ENCODE data around the gene ADARB1. TPM values are rescaled to one million over a fixed set of nuclear protein-coding genes. Genes with fewer than 3 reads are reported as not detected.

ADARB1 gene
- total and polyA plus RNA-seq, 2 of the 8 experiments (the other 6 are each of a cell fraction or from before 2014, with no cell fraction given): 4.7 to 14.9 TPM

- TF ChIP-seq POLR2A (IDR thresholded peaks at IDR 0.05; ENCODE audit: control extremely low read depth in 1 of 2, low read depth in 2 of 2, low read length in 2 of 2) (no peak), TAF7 (optimal IDR thresholded peaks at IDR 0.05; ENCODE audit: borderline replicate concordance, low read depth, low read length) (no peak), CHD7 (IDR thresholded peaks at IDR 0.05; ENCODE audit: insufficient replicate concordance, low read length) (no peak), CREB1 (IDR thresholded peaks at IDR 0.05) (no peak), EP300 (IDR thresholded peaks at IDR 0.05; ENCODE audit: borderline replicate concordance in 1 of 2, low read depth in 2 of 2, low read length in 2 of 2) (no peak), SP2 (IDR thresholded peaks at IDR 0.05; ENCODE audit: low read length) (no peak), TEAD4 (IDR thresholded peaks at IDR 0.05; ENCODE audit: low read depth, low read length) (no peak)
Measured at GRCh38 chr21:45187646-45188045, 113.3 kb downstream of the ADARB1 start (continued).

Data from H1 (cell line).